Measurements from ENCODE around the gene SLC49A4.

The SLC49A4 gene

GRCh38 chr3:122907471-122907870 lies 112.6 kb downstream of the SLC49A4 start:
- DNase-seq (ENCODE audit: low read depth, low spot score): no peak

GRCh38 chr3:122908251-122908650 lies 113.4 kb downstream of the SLC49A4 start:
- no peak for DNase-seq (ENCODE audit: low read depth, low spot score)

- no peak for DNase-seq (ENCODE audit: low read depth, low spot score)
These were observed 117.0 kb downstream of the SLC49A4 start for GRCh38 chr3:122911901-122912300.

- DNase-seq (ENCODE audit: low read depth, low spot score): no peak
These were observed 118.1 kb downstream of the SLC49A4 start for GRCh38 chr3:122912772-122913538.

GRCh38 chr3:122913539-122914100 lies 118.8 kb downstream of the SLC49A4 start:
- DNase-seq (ENCODE audit: low read depth, low spot score): no peak

GRCh38 chr3:122915300-122916055 lies 120.6 kb downstream of the SLC49A4 start:
- DNase-seq (ENCODE audit: low read depth, low spot score): no peak

- DNase-seq (ENCODE audit: low read depth, low spot score): no peak
These were observed 121.2 kb downstream of the SLC49A4 start for GRCh38 chr3:122916084-122916483.

GRCh38 chr3:122916580-122916979 lies 121.7 kb downstream of the SLC49A4 start:
- DNase-seq (ENCODE audit: low read depth, low spot score): no peak

GRCh38 chr3:122917412-122917811 lies 122.5 kb downstream of the SLC49A4 start:
- DNase-seq (ENCODE audit: low read depth, low spot score): no peak

GRCh38 chr3:122918576-122919290 lies 123.9 kb downstream of the SLC49A4 start:
- DNase-seq (ENCODE audit: low read depth, low spot score): no peak

GRCh38 chr3:122919291-122919610 lies 124.4 kb downstream of the SLC49A4 start:
- DNase-seq (ENCODE audit: low read depth, low spot score): no peak

GRCh38 chr3:122920986-122921385 lies 126.1 kb downstream of the SLC49A4 start:
- no peak for DNase-seq (ENCODE audit: low read depth, low spot score)

- DNase-seq (ENCODE audit: low read depth, low spot score): no peak
These were observed 127.2 kb downstream of the SLC49A4 start for GRCh38 chr3:122921791-122922651.

- no peak for DNase-seq (ENCODE audit: low read depth, low spot score)
These were observed 128.7 kb downstream of the SLC49A4 start for GRCh38 chr3:122923611-122924010.

GRCh38 chr3:122924056-122924455 lies 129.2 kb downstream of the SLC49A4 start:
- DNase-seq (ENCODE audit: low read depth, low spot score): no peak

- no peak for DNase-seq (ENCODE audit: low read depth, low spot score)
These were observed 130.9 kb downstream of the SLC49A4 start for GRCh38 chr3:122925756-122926155.

GRCh38 chr3:122926322-122926721 lies 131.5 kb downstream of the SLC49A4 start:
- DNase-seq (ENCODE audit: low read depth, low spot score): no peak

GRCh38 chr3:122926811-122927210 lies 131.9 kb downstream of the SLC49A4 start:
- no peak for DNase-seq (ENCODE audit: low read depth, low spot score)

- DNase-seq (ENCODE audit: low read depth, low spot score): no peak
These were observed 132.9 kb downstream of the SLC49A4 start for GRCh38 chr3:122927726-122928125.

GRCh38 chr3:122928396-122929187 lies 133.7 kb downstream of the SLC49A4 start:
- DNase-seq (ENCODE audit: low read depth, low spot score): no peak
